GM19372 (cell line): ENCODE data around the gene KCP.
"Not testable (repeated sequence)": the region's sequence is repeated elsewhere in the genome, so short reads cannot be mapped to it uniquely, and the experiment has no call there.

Source experiments
- ATAC-seq: cut with Tn5 transposase; IDR thresholded peaks from one replicate; pipeline ENCODE4 v1.9.1; 2021; ENCODE audit warnings: mild to moderate bottlenecking, low read depth, moderate library complexity; ENCODE audit not compliant: unreplicated experiment

The KCP gene

GRCh38 chr7:128910569-128910945 lies at the start of gene KCP:
TSS of gene KCP (minus strand) at chr7:128910709. CDS start at chr7:128910676, 33 bp downstream.
- no peak for ATAC-seq

DNA sequence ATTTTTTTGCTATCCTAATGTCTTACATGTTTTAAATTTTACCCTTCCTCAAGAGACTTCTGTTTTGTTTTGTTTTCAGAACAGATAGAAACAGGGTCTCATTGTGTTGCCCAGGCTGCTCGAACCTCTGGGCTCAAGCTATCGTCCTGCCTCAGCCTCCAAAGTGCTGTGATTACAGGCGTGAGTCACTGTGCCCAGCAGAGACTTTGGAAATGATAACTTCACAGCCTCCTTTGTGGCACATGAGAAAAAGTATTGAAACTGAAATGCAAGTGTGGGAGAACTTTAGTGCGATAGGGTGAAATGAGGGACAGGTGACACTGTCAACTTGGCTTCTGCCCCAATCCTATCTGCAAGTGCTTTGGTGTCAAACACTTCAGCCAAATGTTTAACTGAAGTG lies 48.8 kb upstream of the KCP start:
- no peak for ATAC-seq

- no peak for ATAC-seq
Observed at GRCh38 chr7:128955981-128956380, 45.5 kb upstream of the KCP start.

DNA sequence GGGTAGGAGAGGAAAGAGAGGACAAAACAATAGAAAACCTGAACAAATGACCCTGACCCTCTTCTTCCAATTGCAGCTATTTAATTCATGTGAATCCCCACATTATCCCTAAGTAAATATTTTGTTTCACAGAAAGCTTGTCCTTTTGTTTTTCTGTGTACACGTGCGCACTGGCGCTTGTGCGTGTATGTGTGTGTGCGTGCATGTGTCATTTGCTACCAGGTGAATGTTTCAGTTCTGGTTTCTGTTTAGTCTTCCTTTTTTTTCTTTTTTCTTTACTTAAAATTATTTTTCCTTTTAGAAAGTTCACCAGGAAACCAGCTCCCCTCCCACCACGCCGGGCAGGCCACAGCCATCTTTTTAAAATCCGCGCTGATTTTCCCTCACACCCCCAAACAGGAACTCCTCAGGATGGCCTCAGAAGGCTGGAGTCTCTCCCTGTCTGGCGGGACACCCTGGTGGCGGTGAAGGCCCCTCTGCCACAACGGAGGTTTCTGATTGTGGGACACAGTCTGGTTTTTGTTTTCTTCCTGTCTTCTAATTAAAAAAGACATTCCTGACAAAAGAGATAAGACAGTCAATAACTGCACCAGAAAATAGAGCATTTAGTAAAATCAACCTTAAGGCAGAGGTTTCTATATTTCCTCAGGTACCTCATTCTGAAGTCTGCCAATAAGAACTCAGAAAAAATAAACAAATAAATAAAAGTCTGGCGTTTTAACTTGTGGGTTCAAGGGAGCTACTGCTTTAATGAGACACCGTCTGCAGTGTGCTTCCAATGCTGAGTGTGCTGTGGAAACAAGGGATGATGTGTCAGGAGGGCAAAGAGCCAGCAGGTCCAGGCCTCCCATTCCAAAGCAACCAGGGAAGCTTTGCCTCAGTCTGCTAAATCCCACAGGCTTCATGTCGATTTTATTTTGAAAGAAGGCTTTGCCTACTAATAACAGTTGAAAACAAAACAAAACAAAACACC lies 44.6 kb upstream of the KCP start:
- ATAC-seq, result no peak

DNA sequence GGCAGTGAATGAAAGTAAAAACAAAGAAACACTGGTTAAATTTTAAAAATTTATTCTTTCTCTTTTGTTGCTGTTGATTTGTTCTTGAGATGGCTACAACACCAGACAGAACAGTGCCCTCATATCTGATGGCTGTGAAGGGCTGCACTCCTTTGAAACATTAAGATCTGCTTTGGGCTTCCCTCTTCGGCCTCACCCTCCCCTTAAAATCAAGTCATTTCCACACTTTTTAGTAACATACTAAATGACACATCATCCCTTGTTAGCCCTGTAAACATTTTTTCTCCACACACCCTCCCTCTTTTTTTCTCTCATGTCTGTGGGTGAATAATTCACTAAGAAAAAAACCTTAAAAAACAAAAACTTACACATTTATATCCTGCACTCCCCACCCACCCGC lies 43.6 kb upstream of the KCP start:
- no peak for ATAC-seq

DNA sequence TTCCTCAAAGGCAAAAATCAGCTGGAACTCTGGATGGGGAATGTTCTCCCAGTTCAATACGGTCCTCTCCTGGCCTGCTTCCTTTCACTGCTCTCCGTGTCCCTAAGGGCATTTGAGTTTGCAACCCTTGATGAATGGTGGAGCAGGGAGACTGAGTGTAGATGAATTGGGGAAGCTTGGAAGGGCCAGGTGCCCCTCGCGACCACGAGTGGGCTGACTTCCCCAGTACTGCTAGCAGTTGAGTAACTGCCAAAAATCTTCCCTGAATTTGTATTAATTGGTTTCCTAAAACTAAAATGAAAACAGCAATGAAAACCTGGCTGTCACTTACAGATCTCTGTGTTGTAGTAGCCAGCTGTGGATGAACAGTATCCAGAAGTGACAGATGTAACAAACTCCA lies 40.8 kb upstream of the KCP start:
- ATAC-seq, result no peak

DNA sequence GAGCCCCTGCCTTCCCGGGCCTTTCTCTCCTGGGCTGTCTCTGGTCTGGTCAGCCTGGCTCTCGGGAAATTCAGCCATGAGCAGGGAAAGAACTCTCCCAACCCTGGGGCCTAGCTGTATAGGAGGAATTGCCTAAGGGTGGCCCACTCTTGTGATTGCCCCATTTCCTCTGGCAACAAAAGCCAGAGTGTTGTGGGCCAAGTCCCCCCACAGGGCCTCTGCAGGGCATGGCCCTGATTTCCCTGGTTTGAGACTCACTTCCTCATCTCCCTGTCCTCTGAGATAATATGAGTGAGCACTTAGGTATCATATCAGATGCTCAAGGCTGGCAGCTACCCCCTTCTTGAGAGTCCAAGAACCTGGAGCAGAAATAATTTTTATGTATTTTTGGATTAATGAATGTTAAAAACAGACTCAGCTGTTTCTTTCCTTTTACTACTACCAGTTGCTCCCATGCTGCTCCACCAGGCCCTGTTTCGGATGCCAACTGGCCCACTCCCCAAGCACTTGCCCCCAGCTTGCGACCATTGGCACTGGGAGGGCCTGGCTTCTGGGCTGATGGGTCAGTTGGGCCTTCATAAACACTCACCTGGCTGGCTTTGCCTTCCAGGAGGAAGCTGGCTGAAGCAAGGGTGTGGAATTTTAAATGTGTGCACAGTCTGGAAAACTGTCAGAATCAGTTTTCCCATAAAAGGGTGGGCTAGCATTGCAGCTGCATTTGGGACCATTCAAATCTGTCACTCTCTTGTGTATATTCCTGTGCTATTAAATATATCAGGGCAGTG lies 38.7 kb upstream of the KCP start:
- ATAC-seq, result no peak

DNA sequence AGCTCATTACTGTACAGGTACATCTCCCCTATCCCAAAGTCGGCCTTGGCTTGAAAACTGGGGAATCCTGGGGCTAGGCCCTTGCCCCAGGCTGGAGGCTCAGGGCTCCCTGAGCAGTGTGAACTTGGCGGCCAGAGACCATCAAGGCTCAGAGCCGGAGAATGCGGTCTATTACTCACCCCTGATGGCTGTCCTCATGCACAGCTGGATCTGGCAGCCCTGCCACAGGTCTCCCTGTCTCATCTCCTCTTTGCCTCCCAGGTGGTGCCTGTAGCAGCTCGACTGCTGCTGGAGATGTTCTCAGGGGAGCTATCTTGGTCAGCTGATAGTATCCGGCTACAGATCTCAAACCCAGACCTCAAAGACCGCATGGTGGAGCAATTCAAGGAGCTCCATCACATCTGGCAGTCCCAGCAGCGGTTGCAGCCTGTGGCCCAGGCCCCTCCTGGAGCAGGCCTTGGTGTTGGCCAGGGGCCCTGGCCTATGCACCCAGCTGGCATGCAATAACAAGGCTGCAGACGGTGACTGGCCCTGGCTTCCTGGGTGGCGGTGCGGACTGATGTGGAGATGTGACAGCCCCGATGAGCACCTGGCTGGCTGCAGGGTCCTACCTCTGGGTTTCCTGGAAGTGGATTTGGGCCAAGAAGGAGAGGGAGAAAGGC lies 37.9 kb upstream of the KCP start:
- ATAC-seq, result no peak

GRCh38 chr7:128947854-128948253 lies 37.3 kb upstream of the KCP start:
- no peak for ATAC-seq

DNA sequence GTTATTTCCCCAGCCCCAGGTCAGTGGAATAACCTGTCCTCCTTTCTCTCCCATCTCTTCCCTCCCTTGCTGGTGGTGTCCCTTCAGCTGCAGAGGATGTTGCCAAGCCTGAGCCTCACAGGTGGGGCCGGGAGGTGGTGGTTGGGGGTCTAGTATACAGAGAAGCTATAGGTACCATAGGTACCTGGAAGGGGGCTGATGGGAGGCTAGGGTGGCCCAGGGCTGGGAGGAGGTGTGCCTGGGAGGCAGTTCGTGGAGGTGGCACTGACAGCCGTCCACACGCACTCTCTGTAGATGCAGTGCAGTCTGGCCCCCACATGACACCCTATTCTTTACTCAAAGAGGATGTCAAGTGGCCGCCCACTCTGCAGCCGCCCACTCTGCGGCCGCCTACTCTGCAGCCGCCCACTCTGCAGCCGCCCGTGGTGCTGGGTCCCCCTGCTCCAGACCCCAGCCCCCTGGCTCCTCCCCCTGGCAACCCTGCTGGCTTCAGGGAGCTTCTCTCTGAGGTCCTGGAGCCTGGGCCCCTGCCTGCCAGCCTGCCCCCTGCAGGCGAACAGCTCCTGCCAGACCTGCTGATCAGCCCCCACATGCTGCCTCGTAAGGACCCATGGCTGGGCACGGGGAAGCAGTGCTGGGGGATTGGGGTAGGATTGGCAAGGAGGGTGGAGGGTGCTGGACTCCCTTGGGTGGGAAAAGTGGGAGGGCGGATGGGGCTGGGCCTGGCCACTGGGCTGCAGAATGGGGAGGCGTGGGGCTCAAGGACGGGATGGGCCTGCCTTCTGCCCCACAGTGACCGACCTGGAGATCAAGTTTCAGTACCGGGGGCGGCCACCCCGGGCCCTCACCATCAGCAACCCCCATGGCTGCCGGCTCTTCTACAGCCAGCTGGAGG lies 36.7 kb upstream of the KCP start:
- ATAC-seq, result no peak

DNA sequence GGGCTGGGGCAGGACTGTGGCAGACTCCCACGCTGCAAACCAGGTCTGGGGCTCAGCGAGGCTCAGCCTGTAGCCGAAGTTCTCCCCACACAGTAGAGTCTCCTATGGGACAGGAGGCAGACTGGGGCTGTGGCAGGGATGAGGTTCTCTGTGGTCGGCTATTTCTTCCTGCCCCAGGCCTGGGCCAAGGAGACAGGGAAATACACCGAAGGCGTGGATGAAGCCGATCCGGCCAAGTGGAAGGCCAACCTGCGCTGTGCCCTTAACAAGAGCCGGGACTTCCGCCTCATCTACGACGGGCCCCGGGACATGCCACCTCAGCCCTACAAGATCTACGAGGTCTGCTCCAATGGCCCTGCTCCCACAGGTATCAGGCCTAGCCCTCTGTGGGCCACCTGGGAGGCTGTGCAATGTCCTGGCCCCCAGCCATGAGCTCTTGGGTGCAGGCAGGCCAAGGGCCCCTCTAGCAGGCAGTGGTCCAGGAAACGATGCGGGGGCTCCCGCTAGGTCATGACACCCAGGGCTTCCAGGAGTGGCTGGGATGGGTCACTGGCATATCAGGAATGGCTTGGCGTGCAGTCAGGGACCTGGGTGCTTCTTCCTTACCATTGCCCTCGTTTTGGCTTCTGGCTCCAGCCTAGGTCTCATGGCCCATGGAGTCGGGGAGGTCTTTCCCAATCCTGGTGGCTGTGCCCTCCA lies 35.3 kb upstream of the KCP start:
- no peak for ATAC-seq

- no peak for ATAC-seq
Observed at GRCh38 chr7:128944487-128945236, 34.2 kb upstream of the KCP start.

- not testable (repeated sequence) for ATAC-seq
Observed at GRCh38 chr7:128943251-128943650, 32.7 kb upstream of the KCP start.

- no peak for ATAC-seq
Observed at GRCh38 chr7:128941946-128942526, 31.5 kb upstream of the KCP start.

DNA sequence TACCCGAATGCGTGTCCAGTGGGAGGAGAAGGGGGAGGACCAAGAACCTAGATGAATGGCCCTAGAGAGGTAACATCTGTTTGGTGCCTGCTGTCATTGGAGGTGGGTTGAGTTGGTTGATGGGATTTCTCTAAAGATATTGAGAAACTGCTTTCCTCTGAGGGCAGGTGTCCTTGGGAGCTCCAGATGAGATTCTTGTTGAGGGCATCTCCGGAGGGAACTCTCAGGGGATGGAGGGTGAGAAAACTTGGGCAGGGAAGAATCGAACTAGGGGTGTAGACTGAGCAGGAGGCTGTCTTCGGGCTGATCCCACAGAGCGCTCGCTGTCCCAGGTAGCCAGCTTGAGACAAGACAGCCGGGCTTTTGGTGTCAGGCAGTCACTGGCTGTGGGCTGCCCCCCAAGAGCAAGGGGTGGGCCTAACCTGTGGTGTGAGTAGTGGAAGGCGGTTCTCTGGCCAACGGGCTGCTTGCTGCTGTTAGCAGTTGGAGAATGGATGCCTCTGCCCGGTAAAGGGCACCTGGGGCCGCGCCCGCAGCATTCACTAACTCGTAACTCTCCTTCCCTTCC lies 30.9 kb upstream of the KCP start:
- no peak for ATAC-seq

GRCh38 chr7:128940494-128941322 lies 30.2 kb upstream of the KCP start:
- ATAC-seq, result peak; percentile 54

- ATAC-seq, result peak; percentile 29
Observed at GRCh38 chr7:128939861-128940410, 29.4 kb upstream of the KCP start.
